ENCODE data around the gene SDK1. TPM values are rescaled to one million over a fixed set of nuclear protein-coding genes. Genes with fewer than 3 reads are reported as not detected.

The SDK1 gene
- total and polyA plus RNA-seq, 2 experiments from 2014 or later, result not detected

- WGBS, 2 experiments (ENCODE audit: low coverage in 1 of 2, low lambda C conversion rate in 2 of 2, missing lambda C conversion rate in 2 of 2), result 53 to 55% methylated on average over 20 of the region's 20 CpGs
- Histone ChIP-seq H3K4me2 (ENCODE audit: unreplicated experiment) (no peak overlapping the region), H3F3A (ENCODE audit: insufficient read depth) (no peaks in the 10 kb centered on the region), H3K27me3 (replicated peaks; ENCODE audit: insufficient read depth) (no peaks in the 10 kb centered on the region), H3K27ac (no peak overlapping the region), H3K79me2 (ENCODE audit: insufficient read depth) (no peaks in the 10 kb centered on the region), H3K9ac (no peak overlapping the region), H2AFZ (no peak overlapping the region), H3K9me3 (ENCODE audit: low read depth) (no peaks in the 10 kb centered on the region), H3K4me3 (no peak overlapping the region), H3K4me1 (ENCODE audit: insufficient read depth) (no peaks in the 10 kb centered on the region), H3K36me3 (ENCODE audit: low read depth) (no peaks in the 10 kb centered on the region), H4K20me1 (ENCODE audit: insufficient read depth) (no peaks in the 10 kb centered on the region), H3K9me2 (ENCODE audit: insufficient read depth) (no peaks in the 10 kb centered on the region)
- in situ Hi-C loops (cut with MboI), result no loop called here
- TF ChIP-seq EZH2 (IDR thresholded peaks at IDR 0.05; ENCODE audit: insufficient read depth, poor library complexity, severe bottlenecking) (no peak), EZH2phosphoT487 (IDR thresholded peaks at IDR 0.05; ENCODE audit: insufficient read depth, low read depth) (no peak)
- DNase-seq, result no peak
Measured at GRCh38 chr7:4040109-4040928, 739.3 kb downstream of the SDK1 start.

- no peak overlapping the region for H3K4me2 ChIP-seq (ENCODE audit: unreplicated experiment)
- no peak overlapping the region for H3K27ac ChIP-seq
- no peaks in the 10 kb centered on the region for H3K27me3 ChIP-seq (replicated peaks; ENCODE audit: insufficient read depth)
- no peak overlapping the region for H3K4me3 ChIP-seq
- TF ChIP-seq EZH2phosphoT487 (IDR thresholded peaks at IDR 0.05; ENCODE audit: insufficient read depth, low read depth) (no peak), EZH2 (IDR thresholded peaks at IDR 0.05; ENCODE audit: insufficient read depth, poor library complexity, severe bottlenecking) (no peak)
- no peaks in the 10 kb centered on the region for H3K9me2 ChIP-seq (ENCODE audit: insufficient read depth)
- 32 to 33% methylated on average over 11 of the region's 11 CpGs for WGBS, 2 experiments (ENCODE audit: low coverage in 1 of 2, low lambda C conversion rate in 2 of 2, missing lambda C conversion rate in 2 of 2)
- no peaks in the 10 kb centered on the region for H3K79me2 ChIP-seq (ENCODE audit: insufficient read depth)
- in situ Hi-C loops (cut with MboI), result no loop called here
- no peaks in the 10 kb centered on the region for H3K4me1 ChIP-seq (ENCODE audit: insufficient read depth)
- no peaks in the 10 kb centered on the region for H3K9me3 ChIP-seq (ENCODE audit: low read depth)
- no peak overlapping the region for H2AFZ ChIP-seq
- H3K36me3 ChIP-seq (ENCODE audit: low read depth), result no peaks in the 10 kb centered on the region
- no peaks in the 10 kb centered on the region for H4K20me1 ChIP-seq (ENCODE audit: insufficient read depth)
- no peak for DNase-seq
- no peak overlapping the region for H3K9ac ChIP-seq
- H3F3A ChIP-seq (ENCODE audit: insufficient read depth), result no peaks in the 10 kb centered on the region
Measured at GRCh38 chr7:4042402-4043045, 741.5 kb downstream of the SDK1 start.

DNA sequence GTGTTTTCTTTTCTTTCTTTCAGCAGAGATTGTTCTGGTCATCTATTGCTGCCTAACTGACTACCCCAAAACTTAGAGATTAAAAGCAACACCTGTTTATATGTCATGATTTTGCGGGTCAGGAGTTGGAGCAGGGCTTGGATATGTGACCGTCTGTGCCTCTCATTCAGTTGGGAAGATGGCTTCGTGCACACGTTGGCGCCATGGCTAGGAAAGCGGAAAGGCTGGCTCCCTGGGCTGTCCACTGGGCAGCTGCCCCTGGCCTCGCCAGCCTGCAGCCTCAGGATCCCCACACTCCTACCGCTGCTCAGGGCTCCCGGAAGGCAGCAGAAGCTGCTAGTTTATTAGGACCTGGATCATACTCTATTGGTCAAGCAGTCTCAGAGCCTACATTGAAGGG is 742.9 kb downstream of the SDK1 start:
- in situ Hi-C loops (cut with MboI), result no loop called here
- no peak for DNase-seq
- no peaks in the 10 kb centered on the region for H3F3A ChIP-seq (ENCODE audit: insufficient read depth)
- TF ChIP-seq EZH2phosphoT487 (IDR thresholded peaks at IDR 0.05; ENCODE audit: insufficient read depth, low read depth), result no peak
- TF ChIP-seq EZH2 (IDR thresholded peaks at IDR 0.05; ENCODE audit: insufficient read depth, poor library complexity, severe bottlenecking), result no peak
- H2AFZ ChIP-seq, result no peak overlapping the region
- H3K27me3 ChIP-seq (replicated peaks; ENCODE audit: insufficient read depth), result no peaks in the 10 kb centered on the region
- H3K79me2 ChIP-seq (ENCODE audit: insufficient read depth), result no peaks in the 10 kb centered on the region
- no peak overlapping the region for H3K9ac ChIP-seq
- no peaks in the 10 kb centered on the region for H3K9me2 ChIP-seq (ENCODE audit: insufficient read depth)
- no peak overlapping the region for H3K4me3 ChIP-seq
- WGBS, 2 experiments (ENCODE audit: low coverage in 1 of 2, low lambda C conversion rate in 2 of 2, missing lambda C conversion rate in 2 of 2), result 66 to 70% methylated on average over 9 of the region's 9 CpGs
- H3K4me1 ChIP-seq (ENCODE audit: insufficient read depth), result no peaks in the 10 kb centered on the region
- H3K4me2 ChIP-seq (ENCODE audit: unreplicated experiment), result no peak overlapping the region
- no peaks in the 10 kb centered on the region for H4K20me1 ChIP-seq (ENCODE audit: insufficient read depth)
- no peaks in the 10 kb centered on the region for H3K36me3 ChIP-seq (ENCODE audit: low read depth)
- no peaks in the 10 kb centered on the region for H3K9me3 ChIP-seq (ENCODE audit: low read depth)
- no peak overlapping the region for H3K27ac ChIP-seq

DNA sequence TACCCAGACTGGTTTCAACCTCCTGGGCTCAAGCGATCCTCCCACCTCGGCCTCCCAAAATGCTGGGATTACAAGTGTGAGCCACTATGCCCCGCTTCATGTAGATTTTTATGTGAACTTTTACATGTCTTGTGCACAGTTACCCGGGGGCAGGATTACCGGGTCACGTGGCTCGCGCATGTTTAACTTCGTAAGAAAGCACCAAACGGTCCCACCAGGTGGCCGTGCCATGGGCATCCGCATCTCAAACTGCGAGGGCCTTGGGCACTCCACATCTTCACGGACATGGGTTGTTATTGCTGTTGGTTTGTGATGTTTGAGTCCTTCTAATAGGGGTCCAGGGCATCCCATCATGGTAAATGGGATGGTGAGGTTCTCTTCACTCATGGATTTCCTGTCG is 744.4 kb downstream of the SDK1 start:
- H3K27ac ChIP-seq, result no peak overlapping the region
- no peak overlapping the region for H3K9ac ChIP-seq
- H3K79me2 ChIP-seq (ENCODE audit: insufficient read depth), result no peaks in the 10 kb centered on the region
- H3K9me2 ChIP-seq (ENCODE audit: insufficient read depth), result no peaks in the 10 kb centered on the region
- H3K9me3 ChIP-seq (ENCODE audit: low read depth), result no peaks in the 10 kb centered on the region
- no peaks in the 10 kb centered on the region for H3K27me3 ChIP-seq (replicated peaks; ENCODE audit: insufficient read depth)
- H2AFZ ChIP-seq, result no peak overlapping the region
- H3K36me3 ChIP-seq (ENCODE audit: low read depth), result no peaks in the 10 kb centered on the region
- in situ Hi-C loops (cut with MboI), result no loop called here
- H3K4me1 ChIP-seq (ENCODE audit: insufficient read depth), result no peaks in the 10 kb centered on the region
- no peak overlapping the region for H3K4me2 ChIP-seq (ENCODE audit: unreplicated experiment)
- no peak overlapping the region for H3K4me3 ChIP-seq
- WGBS, 2 experiments (ENCODE audit: low coverage in 1 of 2, low lambda C conversion rate in 2 of 2, missing lambda C conversion rate in 2 of 2), result 73 to 74% methylated on average over 13 to 15 of the region's 15 CpGs
- DNase-seq, result no peak
- TF ChIP-seq EZH2 (IDR thresholded peaks at IDR 0.05; ENCODE audit: insufficient read depth, poor library complexity, severe bottlenecking) (no peak), EZH2phosphoT487 (IDR thresholded peaks at IDR 0.05; ENCODE audit: insufficient read depth, low read depth) (no peak)
- H4K20me1 ChIP-seq (ENCODE audit: insufficient read depth), result no peaks in the 10 kb centered on the region
- H3F3A ChIP-seq (ENCODE audit: insufficient read depth), result no peaks in the 10 kb centered on the region

Data from GM23248 (cell line).